ENCODE measurements around the gene ENPEP.

Gene ENPEP

DNA sequence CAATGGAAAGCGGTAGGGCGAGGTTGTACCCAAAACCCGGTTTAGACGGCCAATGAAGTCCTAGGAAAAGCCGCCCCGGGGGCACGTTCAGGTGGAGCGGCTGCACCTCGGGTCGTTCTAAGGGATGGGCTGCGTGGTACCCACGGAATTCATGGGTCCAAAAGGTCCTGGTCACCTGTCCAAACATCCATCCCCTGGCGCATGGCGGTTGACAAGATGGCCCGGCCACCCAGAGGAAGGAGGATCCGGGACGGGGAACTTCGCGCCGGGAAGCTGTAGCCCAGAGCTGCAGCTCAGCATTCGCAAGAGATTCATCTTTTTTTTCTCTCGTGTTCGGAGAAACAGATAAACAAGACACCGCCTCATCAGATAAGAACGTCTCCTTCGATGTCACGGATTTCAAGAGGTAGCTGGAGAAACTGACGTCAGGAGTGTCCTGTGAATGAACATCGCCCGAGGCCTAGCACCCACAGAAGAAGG, 136.1 kb downstream of the ENPEP start:
- Histone ChIP-seq H3K9ac (ENCODE audit: low read length) (no peak overlapping the region), H2AFZ (ENCODE audit: low read depth, low read length, severe bottlenecking) (no peak overlapping the region), H4K20me1 (ENCODE audit: low read depth, low read length) (no peaks in the 10 kb centered on the region), H3K4me2 (ENCODE audit: low read depth, low read length, poor library complexity, severe bottlenecking) (no peak overlapping the region), H3K79me2 (ENCODE audit: insufficient read depth, low read length) (no peaks in the 10 kb centered on the region), H3K27ac (ENCODE audit: low read depth, low read length) (no peak overlapping the region), H3K27me3 (ENCODE audit: low read length) (no peaks in the 10 kb centered on the region), H3K36me3 (ENCODE audit: low read length) (no peaks in the 10 kb centered on the region), H3K9me2 (replicated peaks; ENCODE audit: insufficient read depth, low read length) (no peaks in the 10 kb centered on the region), H3K9me3 (ENCODE audit: insufficient read depth, low read length) (no peaks in the 10 kb centered on the region), H3K4me3 (ENCODE audit: insufficient read depth, low read length, poor library complexity, severe bottlenecking) (no peak overlapping the region), H3F3A (ENCODE audit: insufficient read depth) (no peaks in the 10 kb centered on the region)
- TF ChIP-seq CTCF (IDR thresholded peaks at IDR 0.05; ENCODE audit: insufficient read depth, low read length, poor library complexity, severe bottlenecking) = no peak
- TF ChIP-seq EZH2phosphoT487 (conservative IDR thresholded peaks at IDR 0.05; ENCODE audit: low read length) = no peak

DNA sequence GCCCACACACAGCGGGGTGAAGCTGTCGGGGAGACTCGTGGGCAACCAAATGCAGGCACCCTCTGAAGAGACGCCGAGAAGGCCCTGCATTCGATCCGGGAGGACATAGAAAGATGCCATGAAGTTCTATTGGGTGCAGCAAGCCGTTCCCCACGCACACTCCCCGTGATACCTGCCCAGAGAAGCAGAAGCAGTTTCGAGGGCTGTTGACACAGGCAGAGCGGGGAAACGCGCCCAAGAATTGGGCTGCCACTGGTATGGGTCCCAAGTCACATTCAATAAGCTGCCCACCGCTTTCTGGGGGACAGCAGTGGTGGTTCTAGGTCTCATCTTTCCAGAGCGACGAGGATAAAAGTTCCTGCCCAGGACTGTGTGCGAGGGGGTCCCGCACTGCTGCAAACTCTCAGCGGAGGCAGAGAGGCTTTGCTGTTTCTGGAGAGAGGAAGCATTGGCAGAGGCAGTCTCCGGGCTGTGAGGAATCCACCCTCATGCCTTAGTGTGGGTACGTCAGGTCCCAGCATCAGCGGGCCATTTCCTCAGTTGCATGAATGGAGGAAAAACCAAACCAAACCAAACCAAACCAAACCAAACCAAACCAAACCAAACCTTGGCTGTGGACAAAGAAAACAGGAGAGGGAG, 136.8 kb downstream of the ENPEP start:
- no peak overlapping the region for H3K4me3 ChIP-seq (ENCODE audit: insufficient read depth, low read length, poor library complexity, severe bottlenecking)

DNA sequence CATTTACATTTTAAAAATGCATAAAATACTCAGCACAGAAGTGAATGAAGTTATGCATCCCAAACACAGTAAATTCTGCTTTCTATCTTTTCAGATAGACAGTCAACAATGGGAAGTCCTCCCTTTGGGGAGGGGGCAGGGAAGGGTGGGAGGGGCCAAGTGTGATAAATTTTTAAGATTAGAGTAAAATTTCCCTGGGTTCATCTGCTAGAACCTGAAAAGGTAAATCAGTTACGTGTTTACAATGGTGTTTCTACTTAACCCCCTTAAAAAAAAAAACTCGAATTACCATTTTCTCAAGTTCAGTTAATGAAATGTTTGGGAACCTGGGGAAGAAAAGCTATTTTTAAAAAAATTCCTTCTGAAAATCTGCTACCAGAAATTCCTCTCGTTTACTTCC, 137.8 kb downstream of the ENPEP start:
- H3K9me3 ChIP-seq (ENCODE audit: insufficient read depth, low read length) = no peaks in the 10 kb centered on the region
- no peaks in the 10 kb centered on the region for H3K36me3 ChIP-seq (ENCODE audit: low read length)
- no peaks in the 10 kb centered on the region for H3K79me2 ChIP-seq (ENCODE audit: insufficient read depth, low read length)
- no peak overlapping the region for H2AFZ ChIP-seq (ENCODE audit: low read depth, low read length, severe bottlenecking)
- H4K20me1 ChIP-seq (ENCODE audit: low read depth, low read length) = no peaks in the 10 kb centered on the region
- no peak for TF ChIP-seq EZH2phosphoT487 (conservative IDR thresholded peaks at IDR 0.05; ENCODE audit: low read length)
- no peak for TF ChIP-seq CTCF (IDR thresholded peaks at IDR 0.05; ENCODE audit: insufficient read depth, low read length, poor library complexity, severe bottlenecking)
- no peaks in the 10 kb centered on the region for H3F3A ChIP-seq (ENCODE audit: insufficient read depth)
- no peaks in the 10 kb centered on the region for H3K27me3 ChIP-seq (ENCODE audit: low read length)
- H3K4me2 ChIP-seq (ENCODE audit: low read depth, low read length, poor library complexity, severe bottlenecking) = no peak overlapping the region
- no peak overlapping the region for H3K9ac ChIP-seq (ENCODE audit: low read length)
- no peak overlapping the region for H3K4me3 ChIP-seq (ENCODE audit: insufficient read depth, low read length, poor library complexity, severe bottlenecking)
- H3K27ac ChIP-seq (ENCODE audit: low read depth, low read length) = no peak overlapping the region
- H3K9me2 ChIP-seq (replicated peaks; ENCODE audit: insufficient read depth, low read length) = no peaks in the 10 kb centered on the region

More for the DNA sequence above, 136.8 kb downstream of the ENPEP start:
- Histone ChIP-seq H3K9me2 (replicated peaks; ENCODE audit: insufficient read depth, low read length) (no peaks in the 10 kb centered on the region), H3K9me3 (ENCODE audit: insufficient read depth, low read length) (no peaks in the 10 kb centered on the region), H3K36me3 (ENCODE audit: low read length) (no peaks in the 10 kb centered on the region), H3F3A (ENCODE audit: insufficient read depth) (no peaks in the 10 kb centered on the region), H2AFZ (ENCODE audit: low read depth, low read length, severe bottlenecking) (no peak overlapping the region), H3K79me2 (ENCODE audit: insufficient read depth, low read length) (no peaks in the 10 kb centered on the region), H3K27me3 (ENCODE audit: low read length) (no peaks in the 10 kb centered on the region), H3K27ac (ENCODE audit: low read depth, low read length) (no peak overlapping the region), H4K20me1 (ENCODE audit: low read depth, low read length) (no peaks in the 10 kb centered on the region), H3K4me2 (ENCODE audit: low read depth, low read length, poor library complexity, severe bottlenecking) (no peak overlapping the region), H3K9ac (ENCODE audit: low read length) (no peak overlapping the region)
- TF ChIP-seq CTCF (IDR thresholded peaks at IDR 0.05; ENCODE audit: insufficient read depth, low read length, poor library complexity, severe bottlenecking) = no peak
- no peak for TF ChIP-seq EZH2phosphoT487 (conservative IDR thresholded peaks at IDR 0.05; ENCODE audit: low read length)

Data from SU-DHL-6 (cell line).